Measurements from ENCODE around the gene TNFRSF12A.

The TNFRSF12A gene

GRCh38 chr16:2980227-2981176 lies 39.7 kb upstream of the TNFRSF12A start, which contains the start of gene PKMYT1:
Gene PKMYT1 (minus strand): TSS chr16:2980446. CDS start chr16:2979657, 789 bp downstream.
- in situ Hi-C loops (cut with HindIII; ENCODE audit: low sequenced_read_pairs): no loop called here
- TF ChIP-seq CTCF (IDR thresholded peaks at IDR 0.05; ENCODE audit: low read depth, low read length): no peak
- H3K4me3 ChIP-seq (ENCODE audit: low read depth, low read length): peak within 1 kb of the TSS; percentile 66
- peak; percentile 77 for DNase-seq (ENCODE audit: low read depth, low spot score)

GRCh38 chr16:2981177-2981898 lies 38.8 kb upstream of the TNFRSF12A start:
- DNase-seq (ENCODE audit: low read depth, low spot score): no peak
- H3K4me3 ChIP-seq (ENCODE audit: low read depth, low read length): no peak overlapping the region
- no peak for TF ChIP-seq CTCF (IDR thresholded peaks at IDR 0.05; ENCODE audit: low read depth, low read length)
- in situ Hi-C loops (cut with HindIII; ENCODE audit: low sequenced_read_pairs): no loop called here

- in situ Hi-C loops (cut with HindIII; ENCODE audit: low sequenced_read_pairs): no loop called here
- DNase-seq (ENCODE audit: low read depth, low spot score): no peak
- H3K4me3 ChIP-seq (ENCODE audit: low read depth, low read length): no peak overlapping the region
- no peak for TF ChIP-seq CTCF (IDR thresholded peaks at IDR 0.05; ENCODE audit: low read depth, low read length)
These were observed 38.3 kb upstream of the TNFRSF12A start for GRCh38 chr16:2981899-2982250.

GRCh38 chr16:2982402-2982801 lies 37.8 kb upstream of the TNFRSF12A start:
- in situ Hi-C loops (cut with HindIII; ENCODE audit: low sequenced_read_pairs): no loop called here
- H3K4me3 ChIP-seq (ENCODE audit: low read depth, low read length): no peak overlapping the region
- DNase-seq (ENCODE audit: low read depth, low spot score): no peak
- TF ChIP-seq CTCF (IDR thresholded peaks at IDR 0.05; ENCODE audit: low read depth, low read length): no peak

GRCh38 chr16:2983706-2984136 lies 36.4 kb upstream of the TNFRSF12A start:
- peak overlapping the region; percentile 29 for H3K4me3 ChIP-seq (ENCODE audit: low read depth, low read length)
- peak; percentile 80 for DNase-seq (ENCODE audit: low read depth, low spot score)
- in situ Hi-C loops (cut with HindIII; ENCODE audit: low sequenced_read_pairs): no loop called here
- peak; percentile 73 for TF ChIP-seq CTCF (IDR thresholded peaks at IDR 0.05; ENCODE audit: low read depth, low read length)

- TF ChIP-seq CTCF (IDR thresholded peaks at IDR 0.05; ENCODE audit: low read depth, low read length): no peak
- in situ Hi-C loops (cut with HindIII; ENCODE audit: low sequenced_read_pairs): no loop called here
These were observed 34.7 kb upstream of the TNFRSF12A start for GRCh38 chr16:2985462-2985861.

More at GRCh38 chr16:2985462-2985861, 34.7 kb upstream of the TNFRSF12A start:
- no peak for DNase-seq (ENCODE audit: low read depth, low spot score)
- H3K4me3 ChIP-seq (ENCODE audit: low read depth, low read length): no peak overlapping the region
